ENCODE data around the gene AUH. TPM values are rescaled to one million over a fixed set of nuclear protein-coding genes. Genes with fewer than 3 reads are reported as not detected.

AUH gene
- total and polyA plus RNA-seq, 2 donors (not counting 1 experiment from before 2014, with no cell fraction given), result 5.2 to 29.1 TPM

DNA sequence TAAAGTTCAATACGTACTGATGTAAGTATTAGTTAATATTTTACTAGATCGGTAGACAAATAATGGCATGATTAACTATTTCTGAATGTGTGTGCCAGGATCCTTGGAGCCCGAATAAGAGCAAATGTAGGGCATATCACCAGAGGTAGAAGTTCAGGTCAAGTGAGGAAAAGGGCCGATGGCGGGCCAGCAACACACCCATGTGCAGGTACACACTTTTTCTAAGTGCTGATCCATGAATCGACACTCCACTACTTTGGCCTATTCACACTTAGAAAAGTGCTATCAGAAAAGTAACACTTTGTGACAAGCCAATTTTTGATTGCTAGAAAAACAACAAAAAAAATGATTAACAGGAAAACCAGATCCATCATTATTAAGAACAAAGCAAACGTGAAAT lies 150.3 kb downstream of the AUH start:
- H3K36me3 ChIP-seq (replicated peaks in 1 of 2; ENCODE audit: control extremely low read depth in 1 of 2, control insufficient read depth in 1 of 2, extremely low read depth in 1 of 2, insufficient read depth in 2 of 2, low read length in 1 of 2), result no peaks in the 10 kb centered on the region
- no peak overlapping the region for H3K27ac Mint-ChIP-seq
- H3K9me3 ChIP-seq (ENCODE audit: control extremely low read depth in 1 of 3, control insufficient read depth in 2 of 3, insufficient read depth in 1 of 3, low read length in 2 of 3), result no peaks in the 10 kb centered on the region
- no peaks in the 10 kb centered on the region for H3K79me2 ChIP-seq (ENCODE audit: control insufficient read depth, insufficient read depth, low read length)
- CTCF ChIA-PET, result no interaction called here
- POLR2A ChIA-PET, result no interaction called here
- H3K9ac ChIP-seq (ENCODE audit: low read length), result no peak overlapping the region
- no peak overlapping the region for H3K4me3 ChIP-seq (ENCODE audit: control extremely low read depth in 1 of 5, extremely low read depth in 1 of 5, insufficient read depth in 1 of 5, low read depth in 2 of 5, low read length in 4 of 5)
- H3K4me1 Mint-ChIP-seq, result peaks cover 33% of the 10 kb centered on the region
- peaks cover 23 to 27% of the 10 kb centered on the region in 2 donors for H3K4me1 ChIP-seq (ENCODE audit: control insufficient read depth in 2 of 2, insufficient read depth in 2 of 2, low read length in 2 of 2)
- intact Hi-C loops (cut with micrococcal nuclease), result no loop called here
- H2AFZ ChIP-seq (ENCODE audit: insufficient read depth, low read depth, low read length, poor library complexity, severe bottlenecking), result no peak overlapping the region
- no peak overlapping the region for H3K4me2 ChIP-seq (replicated peaks; ENCODE audit: low read depth, low read length, poor library complexity, severe bottlenecking)
- H3K27me3 Mint-ChIP-seq, result no peaks in the 10 kb centered on the region
- ATAC-seq (ENCODE audit: low read depth), result no peak
- no peak for TF ChIP-seq EZH2 (IDR thresholded peaks at IDR 0.05; ENCODE audit: borderline replicate concordance, insufficient read depth, low read depth, low read length, poor library complexity, severe bottlenecking)
- H4K20me1 ChIP-seq (ENCODE audit: control insufficient read depth, insufficient read depth, low read length, poor library complexity, severe bottlenecking), result no peaks in the 10 kb centered on the region
- no peak for DNase-seq
- 90% methylated on average over 3 of the region's 7 CpGs for WGBS (ENCODE audit: insufficient coverage)
- H3K9me3 Mint-ChIP-seq (ENCODE audit: insufficient read depth), result peaks cover 2% of the 10 kb centered on the region
- H3K4me3 Mint-ChIP-seq, result no peak overlapping the region
- no peak overlapping the region for H3K27ac ChIP-seq (ENCODE audit: low read length in 2 of 2)
- H3K27me3 ChIP-seq (replicated peaks in 1 of 4; ENCODE audit: control extremely low read depth in 1 of 4, control insufficient read depth in 3 of 4, insufficient read depth in 4 of 4, low read length in 3 of 4), result no peaks in the 10 kb centered on the region

DNA sequence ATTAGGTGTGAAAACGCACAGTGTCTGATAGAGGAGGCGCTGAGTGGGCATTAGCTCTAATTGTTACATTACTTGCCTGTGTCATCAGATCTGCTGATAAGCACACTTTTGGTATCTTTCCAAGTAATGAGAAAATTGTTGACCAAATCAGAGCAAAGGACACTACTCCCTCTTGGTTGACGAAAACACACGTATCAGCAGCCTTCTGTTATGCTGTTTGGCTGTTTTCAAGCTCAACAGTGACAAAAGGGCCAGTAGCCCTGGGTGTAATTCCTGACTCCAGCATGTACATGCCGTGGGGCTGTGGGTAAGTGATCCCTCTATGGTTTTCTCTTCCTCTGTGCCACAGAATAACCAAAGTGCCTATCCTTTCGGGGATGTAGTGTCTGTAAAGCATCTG lies 151.4 kb downstream of the AUH start:
- DNase-seq, result no peak
- Mint-ChIP-seq H3K4me3 (no peak overlapping the region), H3K27me3 (no peaks in the 10 kb centered on the region), H3K9me3 (ENCODE audit: insufficient read depth) (peaks cover 2% of the 10 kb centered on the region), H3K4me1 (peaks cover 33% of the 10 kb centered on the region), H3K27ac (no peak overlapping the region)
- Histone ChIP-seq H3K4me1 (ENCODE audit: control insufficient read depth in 2 of 2, insufficient read depth in 2 of 2, low read length in 2 of 2) (peaks cover 23 to 27% of the 10 kb centered on the region in 2 donors), H3K4me3 (ENCODE audit: control extremely low read depth in 1 of 5, extremely low read depth in 1 of 5, insufficient read depth in 1 of 5, low read depth in 2 of 5, low read length in 4 of 5) (no peak overlapping the region), H3K9me3 (ENCODE audit: control extremely low read depth in 1 of 3, control insufficient read depth in 2 of 3, insufficient read depth in 1 of 3, low read length in 2 of 3) (no peaks in the 10 kb centered on the region), H3K27me3 (replicated peaks in 1 of 4; ENCODE audit: control extremely low read depth in 1 of 4, control insufficient read depth in 3 of 4, insufficient read depth in 4 of 4, low read length in 3 of 4) (no peaks in the 10 kb centered on the region), H3K27ac (ENCODE audit: low read length in 2 of 2) (no peak overlapping the region), H3K4me2 (replicated peaks; ENCODE audit: low read depth, low read length, poor library complexity, severe bottlenecking) (no peak overlapping the region), H3K36me3 (replicated peaks in 1 of 2; ENCODE audit: control extremely low read depth in 1 of 2, control insufficient read depth in 1 of 2, extremely low read depth in 1 of 2, insufficient read depth in 2 of 2, low read length in 1 of 2) (no peaks in the 10 kb centered on the region), H3K9ac (ENCODE audit: low read length) (no peak overlapping the region), H4K20me1 (ENCODE audit: control insufficient read depth, insufficient read depth, low read length, poor library complexity, severe bottlenecking) (no peaks in the 10 kb centered on the region), H3K79me2 (ENCODE audit: control insufficient read depth, insufficient read depth, low read length) (no peaks in the 10 kb centered on the region), H2AFZ (ENCODE audit: insufficient read depth, low read depth, low read length, poor library complexity, severe bottlenecking) (no peak overlapping the region)
- 100% methylated on average over 1 of the region's 6 CpGs for WGBS (ENCODE audit: insufficient coverage)
- TF ChIP-seq, protein P1, sequence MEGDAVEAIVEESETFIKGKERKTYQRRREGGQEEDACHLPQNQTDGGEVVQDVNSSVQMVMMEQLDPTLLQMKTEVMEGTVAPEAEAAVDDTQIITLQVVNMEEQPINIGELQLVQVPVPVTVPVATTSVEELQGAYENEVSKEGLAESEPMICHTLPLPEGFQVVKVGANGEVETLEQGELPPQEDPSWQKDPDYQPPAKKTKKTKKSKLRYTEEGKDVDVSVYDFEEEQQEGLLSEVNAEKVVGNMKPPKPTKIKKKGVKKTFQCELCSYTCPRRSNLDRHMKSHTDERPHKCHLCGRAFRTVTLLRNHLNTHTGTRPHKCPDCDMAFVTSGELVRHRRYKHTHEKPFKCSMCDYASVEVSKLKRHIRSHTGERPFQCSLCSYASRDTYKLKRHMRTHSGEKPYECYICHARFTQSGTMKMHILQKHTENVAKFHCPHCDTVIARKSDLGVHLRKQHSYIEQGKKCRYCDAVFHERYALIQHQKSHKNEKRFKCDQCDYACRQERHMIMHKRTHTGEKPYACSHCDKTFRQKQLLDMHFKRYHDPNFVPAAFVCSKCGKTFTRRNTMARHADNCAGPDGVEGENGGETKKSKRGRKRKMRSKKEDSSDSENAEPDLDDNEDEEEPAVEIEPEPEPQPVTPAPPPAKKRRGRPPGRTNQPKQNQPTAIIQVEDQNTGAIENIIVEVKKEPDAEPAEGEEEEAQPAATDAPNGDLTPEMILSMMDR (IDR thresholded peaks at IDR 0.05), result no peak
- no peak for TF ChIP-seq EZH2 (IDR thresholded peaks at IDR 0.05; ENCODE audit: borderline replicate concordance, insufficient read depth, low read depth, low read length, poor library complexity, severe bottlenecking)
- POLR2A ChIA-PET, result no interaction called here
- ATAC-seq (ENCODE audit: low read depth), result no peak
- intact Hi-C loops (cut with micrococcal nuclease), result no loop called here
- CTCF ChIA-PET, result interaction anchor here (0.7 kb wide), 1 partner anchor 216 kb away, joined by 4 read pairs; no protein-coding TSS in a partner anchor

Measured in B cell (primary cell).